Pulmonary artery endothelial cell (primary cell): ENCODE data around the gene ANO4. TPM values are rescaled to one million over a fixed set of nuclear protein-coding genes. Genes with fewer than 3 reads are reported as not detected.

ENCODE experiments used
- DNase-seq: peaks from one replicate; pipeline ENCODE4 v3.0.0-alpha.2; 2011; ENCODE audit warnings: low read depth, low spot score
- total RNA-seq: library from RNA; depleted of rRNA; stranded (reverse); fragments of >200 nt; gene quantifications from 2 replicates; pipeline ENCODE4 v1.2.3, GENCODE V29; 2014

ANO4 gene
- total RNA-seq, 1 donor from 2014 or later, result 0.13 TPM

- DNase-seq, result no peak
Measured at GRCh38 chr12:100942984-100943749, 148.6 kb downstream of the ANO4 start.

- no peak for DNase-seq
Measured at GRCh38 chr12:100951756-100952155, 157.2 kb downstream of the ANO4 start.

GRCh38 chr12:100953217-100953616 is 158.6 kb downstream of the ANO4 start:
- no peak for DNase-seq

GRCh38 chr12:100953677-100954076 is 159.1 kb downstream of the ANO4 start:
- DNase-seq, result no peak

- no peak for DNase-seq
Measured at GRCh38 chr12:100954118-100954517, 159.5 kb downstream of the ANO4 start.

- DNase-seq, result no peak
Measured at GRCh38 chr12:100955139-100955538, 160.6 kb downstream of the ANO4 start.

GRCh38 chr12:100956311-100956852 is 161.8 kb downstream of the ANO4 start:
- DNase-seq, result no peak

GRCh38 chr12:100959481-100959880 is 164.9 kb downstream of the ANO4 start:
- peak; percentile 11 for DNase-seq

- no peak for DNase-seq
Measured at GRCh38 chr12:100962086-100962712, 167.6 kb downstream of the ANO4 start.

- no peak for DNase-seq
Measured at GRCh38 chr12:100963381-100963780, 168.8 kb downstream of the ANO4 start.

GRCh38 chr12:100964028-100964427 is 169.5 kb downstream of the ANO4 start:
- DNase-seq, result no peak

GRCh38 chr12:100967189-100967588 is 172.6 kb downstream of the ANO4 start:
- DNase-seq, result no peak

- DNase-seq, result no peak
Measured at GRCh38 chr12:100970894-100971293, 176.3 kb downstream of the ANO4 start.

GRCh38 chr12:100972121-100972520 is 177.5 kb downstream of the ANO4 start:
- DNase-seq, result no peak

GRCh38 chr12:100974341-100974740 is 179.8 kb downstream of the ANO4 start:
- no peak for DNase-seq

- DNase-seq, result no peak
Measured at GRCh38 chr12:100974747-100975146, 180.2 kb downstream of the ANO4 start.

- DNase-seq, result no peak
Measured at GRCh38 chr12:100976735-100977134, 182.2 kb downstream of the ANO4 start.

GRCh38 chr12:100980856-100981255 is 186.3 kb downstream of the ANO4 start:
- no peak for DNase-seq

- DNase-seq, result no peak
Measured at GRCh38 chr12:100982511-100983183, 188.1 kb downstream of the ANO4 start.

- no peak for DNase-seq
Measured at GRCh38 chr12:100984796-100985195, 190.2 kb downstream of the ANO4 start.

- no peak for DNase-seq
Measured at GRCh38 chr12:100986595-100987547, 192.3 kb downstream of the ANO4 start.
